Panc1 (cell line): Measurements from ENCODE around the gene PSMC6. TPM values are rescaled to one million over a fixed set of nuclear protein-coding genes. Genes with fewer than 3 reads are reported as not detected.

ENCODE experiments used
- ATAC-seq: fragments of 200-7000 bp; cut with Tn5 transposase; 2 replicates; pipeline ENCODE4 v1.9.1; 2020; ENCODE audit warnings: mild to moderate bottlenecking, moderate library complexity
- BruUV-seq: library from RNA; stranded (reverse); fragments of 400-500 nt; replicated peaks from 2 replicates; lab custom pipeline; 2021; lab: Mats Ljungman, UMichigan
- CTCF ChIA-PET: fragments of 300-600 bp; sonication (Branson Sonifier 250); formaldehyde crosslinking; loops from one replicate; lab custom pipeline; 2022; ENCODE audit warnings: antibody characterized with exemption; lab: Charles Lee
- POLR2A ChIA-PET: fragments of 300-600 bp; sonication (Branson Sonifier 250); formaldehyde crosslinking; loops from one replicate; lab custom pipeline; 2022; ENCODE audit warnings: antibody characterized with exemption; lab: Charles Lee
- DNase-seq: peaks from one replicate; pipeline ENCODE4 v3.0.0-alpha.2; 2010; ENCODE audit warnings: low read depth, low spot score
- H3K27ac ChIP-seq: 2 replicates; pipeline ENCODE4 v1.5.1; 2011; ENCODE audit warnings: mild to moderate bottlenecking, low read length, inconsistent platforms
- H3K27me3 ChIP-seq: fragments of 200-500 bp; sonication (Bioruptor generic); 2 replicates; pipeline ENCODE4 v1.6.0; 2014; ENCODE audit warnings: low read length, inconsistent platforms; ENCODE audit not compliant: control insufficient read depth, insufficient read depth
- H3K36me3 ChIP-seq: fragments of 200-500 bp; sonication (Bioruptor generic); 2 replicates; pipeline ENCODE4 v1.5.1; 2014; ENCODE audit warnings: inconsistent platforms, mild to moderate bottlenecking, low read length, moderate library complexity; ENCODE audit not compliant: control insufficient read depth, insufficient read depth
- H3K4me1 ChIP-seq: 2 replicates; pipeline ENCODE4 v1.5.1; 2011; ENCODE audit warnings: inconsistent platforms, mild to moderate bottlenecking, low read length, moderate library complexity; ENCODE audit not compliant: control insufficient read depth, insufficient read depth
- H3K4me3 ChIP-seq, 2 experiments: 2 replicates each; pipeline ENCODE4 v1.5.1; 2011 to 2012; ENCODE audit warnings: low read depth in 2 of 2, low read length in 2 of 2, mild to moderate bottlenecking in 2 of 2, inconsistent platforms in 1 of 2, moderate library complexity in 1 of 2
- H3K9me3 ChIP-seq: fragments of 200-500 bp; sonication (Bioruptor generic); 2 replicates; pipeline ENCODE4 v1.5.1; 2014; ENCODE audit warnings: low read depth, mild to moderate bottlenecking, inconsistent platforms, low read length, moderate library complexity; ENCODE audit not compliant: control insufficient read depth, insufficient read depth
- CTCF ChIP-seq: fragments of 450-650 bp; IDR thresholded peaks from 2 replicates; pipeline ENCODE4 v1.5.1; 2017; ENCODE audit warnings: mild to moderate bottlenecking
- POLR2AphosphoS5 ChIP-seq: IDR thresholded peaks from 2 replicates; pipeline ENCODE4 v1.6.1; 2012; ENCODE audit warnings: mild to moderate bottlenecking, low read depth, low read length, moderate library complexity
- REST ChIP-seq, 2 experiments: IDR thresholded peaks; 2 replicates each; pipeline ENCODE4 v1.6.1; 2011 to 2012; ENCODE audit warnings: low read depth in 2 of 2, control low read depth in 1 of 2, low read length in 1 of 2, mild to moderate bottlenecking in 1 of 2, moderate library complexity in 1 of 2; ENCODE audit not compliant: insufficient read depth in 1 of 2
- SIN3A ChIP-seq: IDR thresholded peaks from 2 replicates; pipeline ENCODE4 v1.6.1; 2012; ENCODE audit warnings: low read depth, mild to moderate bottlenecking, low read length, moderate library complexity, borderline replicate concordance; ENCODE audit not compliant: insufficient read depth
- TCF7L2 ChIP-seq: IDR thresholded peaks from 2 replicates; pipeline ENCODE4 v1.6.1; 2011; ENCODE audit warnings: mild to moderate bottlenecking, low read depth, low read length, inconsistent platforms
- in situ Hi-C: cut with HindIII; loops from 2 replicates; pipeline ENCODE4 v1.10.0; 2016; ENCODE audit warnings: low sequenced_read_pairs, low pct_unique_long_range_greater_than_20kb
- intact Hi-C: fragments of 100-400 bp; cut with micrococcal nuclease; formaldehyde crosslinking; loops from one replicate; pipeline ENCODE4 v1.10.0; 2022; ENCODE audit not compliant: unreplicated experiment
- total RNA-seq: library from RNA; stranded (reverse); gene quantifications from one replicate; pipeline ENCODE4 v1.2.1, GENCODE V29; 2021; ENCODE audit not compliant: unreplicated experiment

The PSMC6 gene
- total RNA-seq, 1 experiment from 2014 or later: 62.1 TPM

GRCh38 chr14:52748647-52749292, 41.8 kb downstream of the PSMC6 start:
- H3K36me3 ChIP-seq: no peaks in the 10 kb centered on the region; the same call in 1 of the 2 replicates
- CTCF ChIA-PET: no interaction called here
- H3K4me3 ChIP-seq: no peak overlapping the region
- H3K9me3 ChIP-seq: no peaks in the 10 kb centered on the region
- H3K27me3 ChIP-seq: no peaks in the 10 kb centered on the region
- in situ Hi-C loops: no loop called here
- intact Hi-C loops: no loop called here
- ATAC-seq (no peak), DNase-seq (no peak)
- BruUV-seq: TSS peak; percentile 26
- no peaks in the 10 kb centered on the region for H3K4me1 ChIP-seq
- no peak for TF ChIP-seq POLR2AphosphoS5
- TF ChIP-seq CTCF: no peak
- TF ChIP-seq TCF7L2: no peak
- no peak for TF ChIP-seq REST (IDR thresholded peaks at IDR 0.05; ENCODE audit: insufficient read depth in 1 of 2, low read depth in 2 of 2, low read length in 1 of 2)
- no peak for TF ChIP-seq SIN3A
- POLR2A ChIA-PET: no interaction called here
- no peak overlapping the region for H3K27ac ChIP-seq

GRCh38 chr14:52755607-52756316, 48.8 kb downstream of the PSMC6 start:
- H3K27me3 ChIP-seq: no peaks in the 10 kb centered on the region
- BruUV-seq: no TSS peak
- no peaks in the 10 kb centered on the region for H3K4me1 ChIP-seq
- no peak for TF ChIP-seq POLR2AphosphoS5
- no peak for TF ChIP-seq TCF7L2
- TF ChIP-seq SIN3A: no peak
- no peak for TF ChIP-seq CTCF
- no peak for TF ChIP-seq REST (IDR thresholded peaks at IDR 0.05; ENCODE audit: insufficient read depth in 1 of 2, low read depth in 2 of 2, low read length in 1 of 2)
- ChIA-PET POLR2A (interaction anchor here (0.7 kb wide), 1 partner anchor 17 kb away, joined by 6 read pairs; no protein-coding TSS in a partner anchor), CTCF (interaction anchor here (0.7 kb wide), 1 partner anchor 551 kb away, joined by 7 read pairs; no protein-coding TSS in a partner anchor)
- in situ Hi-C loops (no loop called here), intact Hi-C loops (no loop called here)
- no peak for DNase-seq
- H3K27ac ChIP-seq: no peak overlapping the region
- H3K4me3 ChIP-seq: no peak overlapping the region
- no peak for ATAC-seq
- H3K36me3 ChIP-seq: no peaks in the 10 kb centered on the region; the same call in 1 of the 2 replicates
- H3K9me3 ChIP-seq: no peaks in the 10 kb centered on the region
